HG02852 (cell line): ENCODE data around the gene MUS81.
A peak's percentile ranks its signal among the peaks of the same experiment; 100 is the strongest.
"Not testable (repeated sequence)": the region's sequence is repeated elsewhere in the genome, so short reads cannot be mapped to it uniquely, and the experiment has no call there.

Experiments
- ATAC-seq: cut with Tn5 transposase; IDR thresholded peaks from one replicate; pipeline ENCODE4 v1.9.1; 2021; ENCODE audit warnings: mild to moderate bottlenecking, moderate library complexity; ENCODE audit not compliant: unreplicated experiment

MUS81 gene

DNA sequence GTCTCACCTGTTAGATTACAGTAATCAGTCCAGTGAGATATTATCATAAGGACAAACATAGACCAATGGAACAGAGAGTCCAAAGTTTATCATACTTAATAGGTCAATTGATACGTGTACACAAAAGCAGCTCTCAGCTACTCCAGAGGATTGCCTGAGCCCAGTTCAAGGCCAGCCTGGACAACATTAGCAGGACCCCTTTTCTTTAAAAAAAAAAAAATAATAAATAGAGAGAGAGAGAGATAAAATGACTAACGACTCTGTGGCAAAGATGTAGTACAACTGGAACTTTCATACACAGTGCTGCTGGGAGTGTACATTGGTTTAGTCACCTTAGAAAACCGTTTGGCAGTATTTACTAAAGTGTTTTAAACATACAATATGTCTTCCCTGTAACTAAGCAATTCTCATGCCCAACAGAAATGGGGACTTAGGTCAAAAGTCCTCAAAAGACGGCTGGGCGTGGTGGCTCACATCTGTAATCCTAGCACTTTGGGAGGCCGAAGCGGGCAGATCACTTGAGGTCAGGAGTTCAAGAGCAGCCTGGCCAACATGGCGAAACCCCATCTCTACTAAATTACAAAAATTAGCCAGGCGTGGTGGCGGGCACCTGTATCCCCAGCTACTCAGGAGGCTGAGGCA, 15.9 kb upstream of the MUS81 start:
- ATAC-seq: no peak

DNA sequence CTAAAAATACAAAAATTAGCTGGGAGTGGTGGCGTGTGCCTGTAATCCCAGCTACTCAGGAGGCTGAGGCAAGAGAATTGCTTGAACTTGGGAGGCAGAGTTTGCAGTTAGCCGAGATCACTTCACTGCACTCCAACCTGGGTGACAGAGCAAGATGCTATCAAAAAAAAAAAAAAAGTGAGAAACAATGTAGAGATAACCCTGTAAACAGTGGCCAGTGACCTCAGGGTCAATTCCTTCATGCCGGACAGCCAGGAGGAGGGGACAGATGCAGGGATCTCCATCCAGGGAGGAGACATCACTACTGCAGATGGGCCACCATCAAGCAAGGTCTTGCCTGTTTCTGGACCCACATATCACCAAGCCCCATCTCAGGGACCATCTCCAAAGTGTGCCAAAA, 12.5 kb upstream of the MUS81 start:
- ATAC-seq: no peak

DNA sequence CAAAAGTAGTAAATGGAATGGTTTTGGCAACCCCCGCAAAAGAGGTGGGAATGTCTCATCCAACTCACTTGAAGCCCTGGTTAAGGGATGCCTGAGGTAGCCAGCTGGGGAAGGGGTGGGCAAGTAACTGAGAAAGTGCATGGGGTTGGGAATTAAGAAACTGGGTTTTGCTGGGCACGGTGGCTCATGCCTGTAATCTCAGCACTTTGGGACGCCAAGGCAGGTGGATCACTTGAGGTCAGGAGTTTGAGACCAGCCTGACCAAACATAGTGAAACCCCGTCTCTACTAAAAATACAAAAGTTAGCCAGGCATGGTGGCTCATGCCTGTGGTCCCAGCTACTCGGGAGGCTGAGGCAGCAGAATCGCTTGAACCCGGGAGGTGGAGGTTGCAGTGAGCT, 11.5 kb upstream of the MUS81 start:
- not testable (repeated sequence) for ATAC-seq

DNA sequence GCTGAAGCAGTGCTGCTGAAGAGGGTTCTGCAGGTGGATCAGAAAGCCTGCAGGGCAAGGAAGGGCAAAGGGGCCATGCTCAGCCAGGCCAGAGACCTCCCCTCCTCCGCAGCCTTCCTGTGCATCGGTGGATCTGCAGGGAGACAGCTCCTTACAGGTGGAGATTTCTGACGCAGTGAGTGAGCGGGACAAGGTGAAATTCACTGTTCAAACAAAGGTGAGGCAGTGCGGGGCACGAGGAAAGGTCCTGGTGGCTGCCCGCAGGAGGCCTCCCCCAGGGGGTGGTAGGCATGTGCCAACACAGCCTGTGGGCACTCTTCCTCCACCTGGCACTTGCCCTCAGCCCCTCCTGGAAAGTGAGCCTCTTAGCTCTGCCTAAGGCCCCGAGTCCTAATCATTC, 10.9 kb upstream of the MUS81 start:
- ATAC-seq: no peak

DNA sequence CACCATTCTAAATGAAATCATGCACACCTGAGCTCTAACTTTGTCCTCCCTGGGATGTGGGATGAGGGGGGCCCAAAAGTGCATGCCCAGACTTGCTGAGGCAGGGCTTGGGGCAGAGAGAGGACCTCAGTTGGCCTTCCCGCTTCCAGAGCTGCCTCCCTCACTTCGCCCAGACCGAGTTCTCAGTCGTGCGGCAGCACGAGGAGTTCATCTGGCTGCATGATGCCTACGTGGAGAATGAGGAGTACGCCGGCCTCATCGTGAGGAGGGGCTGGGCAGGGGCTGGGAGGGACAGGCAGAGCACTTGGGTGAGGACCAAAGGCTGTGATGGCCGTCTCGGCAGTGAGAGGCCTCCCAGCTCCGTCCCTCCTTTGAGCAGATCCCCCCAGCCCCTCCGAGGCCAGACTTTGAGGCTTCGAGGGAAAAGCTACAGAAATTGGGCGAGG, 10.4 kb upstream of the MUS81 start:
- ATAC-seq: no peak

DNA sequence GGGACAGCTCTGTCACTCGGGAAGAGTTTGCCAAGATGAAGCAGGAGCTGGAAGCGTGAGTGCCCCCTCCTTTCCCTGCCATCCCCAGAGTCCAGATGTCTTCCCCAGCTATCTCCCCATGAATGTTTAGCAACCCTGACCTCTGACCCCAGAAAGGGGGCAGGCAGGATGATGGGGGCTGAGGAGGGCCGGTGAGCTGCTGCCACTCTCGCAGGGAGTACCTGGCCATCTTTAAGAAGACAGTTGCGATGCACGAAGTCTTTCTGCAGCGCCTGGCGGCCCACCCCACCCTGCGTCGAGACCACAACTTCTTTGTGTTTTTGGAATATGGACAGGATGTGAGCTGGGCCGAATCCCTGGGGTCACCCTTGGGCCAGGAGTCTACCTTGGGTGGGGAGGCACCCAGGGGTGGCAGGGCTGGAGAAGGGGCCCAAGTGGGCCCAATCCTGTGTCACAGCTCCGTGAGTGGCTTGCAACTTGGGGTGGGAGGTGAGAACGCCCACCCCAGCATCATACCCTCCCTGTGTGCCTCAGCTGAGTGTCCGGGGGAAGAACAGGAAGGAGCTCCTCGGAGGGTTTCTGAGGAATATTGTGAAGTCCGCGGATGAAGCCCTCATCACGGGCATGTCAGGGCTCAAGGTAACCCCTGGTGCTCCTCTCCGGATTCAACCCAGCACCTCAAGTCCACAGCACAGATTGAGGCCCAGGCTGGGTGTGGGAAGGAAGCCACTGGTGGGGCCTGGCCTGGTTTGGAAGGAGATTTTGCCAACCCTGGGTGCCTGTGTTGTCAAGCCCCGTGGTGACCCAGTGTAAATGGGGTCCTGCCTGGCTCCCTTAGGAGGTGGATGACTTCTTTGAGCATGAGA, 9.8 kb upstream of the MUS81 start:
- no peak for ATAC-seq

DNA sequence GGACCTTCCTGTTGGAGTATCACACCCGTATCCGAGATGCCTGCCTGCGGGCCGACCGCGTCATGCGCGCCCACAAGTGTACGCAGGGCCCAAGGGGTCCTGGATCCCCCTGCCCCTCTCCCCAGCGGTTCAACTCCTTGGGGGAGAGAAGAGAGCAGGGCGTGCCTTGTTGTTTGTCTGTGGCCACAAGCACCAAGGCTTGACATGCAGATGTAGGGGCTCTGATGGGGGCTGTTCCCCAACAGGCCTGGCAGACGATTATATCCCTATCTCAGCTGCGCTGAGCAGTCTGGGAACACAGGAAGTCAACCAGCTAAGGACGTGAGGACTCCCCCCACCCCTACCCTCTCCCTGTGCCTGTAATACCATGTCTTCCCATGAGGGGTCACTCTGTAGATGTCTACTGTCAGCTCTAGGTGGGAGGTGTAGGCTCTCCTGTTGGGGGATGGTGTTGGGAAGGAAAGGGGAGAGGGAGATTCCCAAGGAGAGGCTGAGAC, 9.1 kb upstream of the MUS81 start:
- ATAC-seq: no peak

DNA sequence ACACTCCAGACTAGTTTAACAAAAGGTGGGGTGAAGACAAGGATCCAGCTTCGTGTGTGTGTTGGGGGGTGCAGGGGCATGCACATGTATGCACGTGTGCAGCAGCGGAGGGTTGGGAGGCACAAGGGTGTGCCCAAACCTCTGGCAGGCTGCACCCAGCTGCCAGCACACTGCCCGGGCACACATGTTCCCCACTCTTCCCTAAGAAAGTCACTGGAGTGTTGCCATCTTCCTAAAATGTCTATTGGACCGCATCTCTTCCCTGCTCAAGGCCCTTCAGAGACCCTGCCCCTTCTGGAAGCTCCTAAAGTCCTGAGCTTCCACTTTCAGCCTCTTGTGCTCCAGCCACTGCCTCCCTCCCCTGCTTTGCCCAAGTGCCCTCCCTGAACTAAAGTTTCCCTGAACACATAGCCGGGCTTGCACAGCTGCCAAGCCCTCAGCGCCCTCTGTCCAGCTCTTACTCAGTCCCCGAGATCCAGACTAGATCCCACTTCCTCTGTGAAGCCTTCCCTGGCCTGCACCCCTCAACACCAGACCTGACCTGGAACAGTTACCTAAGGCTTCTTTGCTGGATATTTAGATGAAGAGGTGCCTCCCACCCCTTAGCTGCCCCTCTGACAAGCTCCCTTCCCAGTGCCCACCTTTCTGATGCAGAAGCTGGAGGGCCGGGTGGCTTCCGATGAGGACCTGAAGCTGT, 8.3 kb upstream of the MUS81 start:
- no peak for ATAC-seq

DNA sequence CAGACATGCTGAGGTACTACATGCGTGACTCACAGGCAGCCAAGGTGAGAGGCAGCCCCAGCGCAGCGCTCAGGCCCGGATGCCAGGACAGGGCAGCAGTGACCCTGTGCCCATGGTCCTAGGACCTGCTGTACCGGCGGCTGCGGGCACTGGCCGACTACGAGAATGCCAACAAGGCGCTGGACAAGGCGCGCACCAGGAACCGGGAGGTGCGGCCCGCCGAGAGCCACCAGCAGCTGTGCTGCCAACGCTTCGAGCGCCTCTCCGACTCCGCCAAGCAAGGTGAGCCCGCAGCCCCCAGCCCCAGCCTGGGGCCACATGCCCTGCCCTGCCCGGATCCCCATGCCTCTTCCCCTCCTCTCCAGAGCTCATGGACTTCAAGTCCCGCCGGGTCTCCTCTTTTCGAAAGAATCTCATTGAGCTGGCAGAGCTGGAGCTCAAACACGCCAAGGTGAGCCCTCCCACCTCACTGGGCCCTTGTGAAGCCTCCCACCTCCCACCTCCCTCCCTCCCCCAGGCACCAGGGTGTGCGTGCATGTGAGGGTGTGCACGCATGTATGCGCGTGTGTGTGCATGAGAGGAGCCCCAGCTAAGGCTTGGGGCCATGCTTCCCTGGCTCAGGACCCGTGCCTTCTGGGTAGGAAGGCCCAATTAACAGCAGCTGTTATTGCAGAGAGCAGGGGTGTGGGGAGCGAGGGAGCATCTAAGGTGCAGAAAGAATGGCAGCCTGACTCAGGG, 7.6 kb upstream of the MUS81 start:
- no peak for ATAC-seq

DNA sequence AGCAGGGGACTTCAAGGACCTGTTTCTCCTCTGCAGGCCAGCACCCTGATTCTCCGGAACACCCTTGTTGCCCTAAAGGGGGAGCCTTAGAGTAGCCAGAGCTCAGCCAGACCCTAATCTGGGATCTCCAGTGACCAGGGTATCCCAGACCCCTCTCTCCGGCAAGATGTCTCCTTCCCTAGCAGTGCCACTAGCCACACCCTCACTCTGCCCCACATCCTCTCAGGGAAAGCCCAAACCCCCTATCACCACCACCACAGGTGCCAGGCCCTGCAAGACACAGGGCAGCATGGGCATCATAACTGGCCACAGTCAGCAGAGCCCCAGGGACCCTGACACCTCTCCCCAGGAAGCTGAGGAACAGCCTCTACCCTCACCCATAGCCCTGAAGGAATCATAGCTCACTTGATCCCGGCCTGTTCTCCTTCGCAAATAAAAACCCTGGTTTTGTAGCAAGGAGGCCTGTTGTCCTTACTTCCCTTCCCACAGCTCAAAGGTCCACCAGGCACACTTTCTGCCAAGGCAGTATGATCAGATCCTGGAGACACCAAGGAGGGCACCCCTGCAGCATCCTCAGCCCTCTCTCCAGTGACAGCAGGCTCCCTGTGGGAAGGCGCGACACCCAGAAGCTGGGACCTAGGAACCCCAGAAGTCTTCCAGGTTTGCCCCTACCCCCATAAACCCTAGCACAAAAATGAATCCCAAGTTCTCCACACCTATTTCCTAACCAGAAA, 6.8 kb upstream of the MUS81 start:
- no peak for ATAC-seq

DNA sequence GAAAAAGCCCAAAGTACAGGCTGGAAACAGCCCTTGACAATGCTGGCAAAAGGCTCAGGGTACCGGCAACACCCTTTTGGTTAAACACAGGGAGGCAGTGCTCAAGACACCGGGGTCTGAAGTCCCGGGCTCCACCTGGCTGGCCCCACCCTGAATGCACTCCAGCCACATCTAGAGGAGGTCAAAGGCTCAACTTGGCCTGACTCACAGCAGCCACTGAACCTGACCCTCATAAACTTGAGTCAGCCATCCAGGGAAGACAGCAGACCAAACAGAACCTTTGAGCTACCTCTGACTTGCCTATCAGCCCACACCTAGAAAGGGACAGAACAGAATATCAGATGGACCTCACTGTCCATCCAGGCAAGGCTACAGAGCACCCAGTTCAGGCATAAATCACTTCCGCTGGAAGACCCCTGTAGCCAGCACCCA, 6.1 kb upstream of the MUS81 start:
- ATAC-seq: no peak

DNA sequence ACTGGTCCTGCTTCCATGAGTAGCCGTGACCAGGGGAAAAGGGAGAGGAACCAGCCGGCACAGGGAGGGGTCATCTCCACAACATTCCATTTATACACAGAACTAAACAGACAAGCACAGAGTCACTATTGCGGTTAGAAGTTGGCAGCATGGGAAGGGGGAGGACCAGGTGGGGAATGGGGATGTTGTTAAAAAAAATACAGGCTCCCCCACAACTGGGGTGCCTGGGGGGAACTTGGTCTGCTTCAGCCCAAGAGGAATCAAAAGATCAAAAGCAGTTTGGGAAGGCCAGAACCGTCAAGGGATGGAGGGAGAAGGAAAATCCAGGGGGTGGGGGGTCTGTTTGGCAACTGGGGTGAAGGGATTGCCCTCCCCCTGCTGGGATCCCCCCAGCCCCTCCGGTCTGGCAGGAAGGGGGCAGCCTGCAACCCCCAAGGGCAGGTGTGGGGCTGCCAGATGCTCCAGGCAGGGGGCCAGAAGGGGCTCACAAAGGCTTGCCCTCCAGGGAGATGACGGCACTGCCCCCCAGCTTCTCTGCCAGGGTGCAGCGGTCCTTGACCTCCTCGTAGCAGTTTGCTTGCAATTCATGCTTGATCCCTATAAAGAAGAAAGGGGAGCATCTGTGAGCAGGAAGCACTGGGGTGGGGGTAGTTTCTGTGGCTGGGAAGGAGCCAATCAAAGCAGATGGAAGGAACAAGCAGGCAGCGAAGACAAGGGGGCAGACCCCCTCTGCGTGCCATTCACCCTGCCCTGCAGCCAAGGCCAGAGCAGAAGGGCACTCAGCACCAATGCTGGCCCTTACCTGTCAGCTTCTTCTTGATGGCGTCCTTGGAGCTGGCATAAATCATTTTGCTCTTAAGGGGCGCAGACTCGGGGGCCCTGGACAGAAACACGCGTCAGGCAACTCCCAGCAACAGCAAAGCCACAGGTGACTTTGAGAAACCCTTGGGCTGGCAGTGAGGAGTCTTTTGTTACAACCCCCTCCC, 5.1 kb upstream of the MUS81 start:
- no peak for ATAC-seq

DNA sequence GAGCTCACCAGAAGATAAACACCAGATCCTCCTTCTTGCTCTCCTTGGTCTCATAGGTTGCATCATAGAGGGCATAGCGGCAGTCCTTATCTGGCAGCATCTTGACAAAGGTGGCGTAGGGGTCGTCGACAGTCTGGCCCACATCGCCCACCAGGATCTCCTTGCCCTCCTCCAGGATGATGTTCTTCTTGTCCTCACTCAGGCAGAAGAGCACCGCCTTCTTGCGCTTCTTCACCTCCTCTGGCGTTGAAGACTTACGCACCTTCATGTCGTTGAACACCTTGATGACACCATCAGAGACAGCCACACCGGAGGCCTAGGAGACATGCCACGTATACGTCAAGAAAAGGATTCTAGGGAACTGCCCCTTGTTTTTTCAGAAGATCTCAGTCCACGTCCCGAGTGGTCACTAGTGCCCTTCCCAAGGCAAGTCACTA, 4.3 kb upstream of the MUS81 start:
- no peak for ATAC-seq

DNA sequence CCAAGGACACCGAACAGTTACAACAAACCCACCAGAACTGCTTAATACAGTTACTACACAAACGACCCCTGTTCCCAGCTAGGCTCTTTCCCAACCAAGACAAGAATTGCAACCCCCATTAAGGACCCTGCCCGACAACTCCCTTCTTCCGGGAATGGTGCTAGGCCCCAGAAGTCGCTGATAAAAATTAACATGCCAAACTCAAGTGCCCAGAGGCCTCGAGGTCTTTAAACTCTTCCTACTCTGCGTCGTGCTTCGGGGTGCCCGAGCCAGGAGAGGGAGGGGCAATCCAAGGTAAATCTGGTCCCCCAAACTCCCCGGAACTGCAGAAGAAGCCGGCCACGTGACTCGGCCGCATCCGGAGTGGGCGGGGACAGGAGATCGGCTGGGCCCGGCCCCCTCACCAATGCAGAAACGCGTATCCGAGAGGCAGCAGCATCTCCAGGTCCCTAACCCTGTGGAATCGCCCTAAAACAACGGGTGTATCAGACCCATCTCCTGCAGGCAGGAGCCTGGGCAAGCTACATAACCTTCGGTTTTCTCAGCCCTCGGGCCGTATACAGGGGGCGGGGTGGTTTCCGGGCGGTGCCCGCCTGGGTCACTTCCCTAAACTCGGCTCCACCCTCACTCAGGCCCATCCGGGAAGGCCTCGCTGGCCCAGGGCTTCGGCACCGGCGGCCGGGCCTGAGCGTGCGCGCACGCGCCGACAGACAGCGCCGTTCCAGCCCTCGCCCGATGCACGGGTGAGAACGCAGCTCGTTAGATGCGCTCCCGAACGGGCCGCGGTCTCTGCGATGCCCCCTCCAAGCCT, 3.3 kb upstream of the MUS81 start:
- peak; percentile 24 for ATAC-seq

DNA sequence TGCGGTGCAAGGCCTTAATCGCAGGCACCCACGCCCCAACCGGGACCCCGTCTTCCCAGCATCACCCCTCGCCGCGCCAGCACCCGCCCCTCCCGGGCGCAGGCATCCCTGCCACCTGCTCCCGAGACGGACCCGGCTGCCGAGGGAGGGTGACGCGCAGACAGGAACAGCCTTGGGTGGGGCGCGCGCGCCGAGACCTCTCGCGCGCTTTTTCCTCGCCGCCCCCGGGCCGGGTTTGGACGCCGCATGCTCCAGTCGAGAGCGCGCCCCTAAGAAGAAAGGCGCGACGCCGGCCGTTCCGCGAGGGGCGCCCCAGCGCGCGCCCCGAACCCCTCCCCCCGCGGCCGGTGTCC, 2.8 kb upstream of the MUS81 start:
- peak; percentile 0 for ATAC-seq

DNA sequence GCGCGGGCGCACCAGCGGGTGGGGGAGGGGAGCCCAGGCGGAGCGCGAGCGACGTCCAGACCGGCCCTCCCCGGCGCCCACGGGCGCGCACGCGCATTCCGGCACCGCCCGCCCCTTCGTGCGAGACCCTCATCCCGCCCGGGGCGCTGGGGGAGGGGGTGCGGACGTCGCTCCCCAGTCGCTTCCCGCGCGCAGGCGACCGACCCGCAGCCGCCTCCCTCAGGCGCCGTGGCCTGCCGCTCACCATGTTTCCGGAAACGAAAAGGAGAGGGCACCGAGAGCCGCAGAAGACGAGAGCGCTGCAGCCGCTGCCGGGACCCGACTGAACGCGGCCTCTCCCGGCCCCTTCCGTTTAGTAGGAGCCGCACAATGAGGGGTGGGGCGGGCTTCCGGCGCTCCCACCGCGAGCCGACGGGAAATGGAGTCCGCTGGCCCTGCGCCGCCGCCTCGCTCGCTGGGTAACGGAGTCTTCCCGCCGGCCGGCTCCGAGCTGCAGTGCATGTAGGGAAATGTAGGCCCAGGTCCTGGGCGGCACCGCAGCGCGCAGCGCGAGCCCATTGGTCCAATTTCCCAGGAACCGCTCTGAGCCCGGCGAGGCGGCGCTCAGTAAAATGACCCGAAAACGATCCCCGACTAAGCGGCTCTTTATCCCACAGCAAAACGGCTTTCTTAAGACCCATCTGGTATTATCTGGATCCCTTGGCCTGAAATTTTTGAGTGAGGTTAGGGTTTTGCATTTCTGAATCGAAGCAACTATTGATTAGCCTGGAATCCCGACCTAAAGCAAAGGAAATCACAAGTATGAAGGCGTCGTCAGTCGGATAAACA, 2.2 kb upstream of the MUS81 start, which contains the start of gene CFL1:
Gene CFL1 (minus strand): TSS at position 328 of the 828 bp plus-strand sequence. CDS start 81 bp downstream, at position 247.
- peak; percentile 46 for ATAC-seq

DNA sequence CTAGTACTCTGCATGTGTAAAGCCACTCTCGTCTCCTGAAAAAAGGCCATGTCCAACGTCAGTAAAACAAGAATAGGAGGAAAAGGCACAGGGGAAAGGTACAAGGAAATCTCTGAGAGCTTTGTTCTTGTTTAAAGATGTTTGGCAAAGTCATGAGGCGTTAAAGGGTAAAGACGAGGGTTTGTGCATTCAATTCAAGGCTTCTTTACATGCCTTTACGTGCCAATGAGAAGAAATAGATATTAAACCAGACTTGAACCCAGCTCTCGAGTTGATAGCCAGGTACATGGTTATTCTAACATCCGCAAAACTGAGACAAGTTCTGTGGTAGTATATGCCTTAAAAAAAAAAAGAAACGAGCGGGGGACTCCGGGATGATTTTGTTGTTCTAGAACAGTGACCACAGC, 1.5 kb upstream of the MUS81 start:
- ATAC-seq: no peak
